K562 (cell line): ENCODE measurements around the gene NTRK2. TPM values are rescaled to one million over a fixed set of nuclear protein-coding genes. Genes with fewer than 3 reads are reported as not detected.

ENCODE experiments used
- ATF2 ChIP-seq: sonication (generic); formaldehyde crosslinking; IDR thresholded peaks from 2 replicates; pipeline ENCODE4 v1.8.1; 2022; ENCODE audit warnings: missing genetic modification reagents
- GATAD2B ChIP-seq: fragments of 450-650 bp; IDR thresholded peaks from 2 replicates; pipeline ENCODE4 v1.6.1; 2017; ENCODE audit warnings: mild to moderate bottlenecking, borderline replicate concordance
- HMBOX1 ChIP-seq: sonication (generic); IDR thresholded peaks from 2 replicates; pipeline ENCODE4 v1.6.1; 2016
- SAP30 ChIP-seq: fragments of 200-600 bp; sonication (generic); IDR thresholded peaks from 2 replicates; pipeline ENCODE4 v1.6.1; 2012; ENCODE audit warnings: borderline replicate concordance, low read depth, mild to moderate bottlenecking, moderate library complexity, low read length, control low read depth, inconsistent platforms; ENCODE audit not compliant: insufficient read depth, poor library complexity, severe bottlenecking
- ZNF24 ChIP-seq: fragments of 450-650 bp; IDR thresholded peaks from 2 replicates; pipeline ENCODE4 v1.6.1; 2016
- ZNF655 ChIP-seq: fragments of 250-450 bp; sonication (Bioruptor Pico); IDR thresholded peaks from 2 replicates; pipeline ENCODE4 v1.5.0; 2021
- polyA plus RNA-seq, 8 experiments: library from polyadenylated mRNA; depleted of rRNA in 4 of 8; stranded (reverse) in 5 of 8; unstranded in 3 of 8; fragments of >200 nt; fragmentation: Nextera tagmentation in 2 of 8; fragmentation: Illumina TruSeq in 1 of 8; extraction: Ambion mirVana in 2 of 8; extraction: Trizol in 1 of 8; gene quantifications; 2 replicates each; pipeline versions ENCODE4 v1.2.1 to v1.2.3, GENCODE V29; 2011 to 2014; ENCODE audit warnings: inconsistent platforms in 1 of 8, missing spikeins in 1 of 8
- total RNA-seq, 7 experiments: library from RNA; depleted of rRNA in 6 of 7; stranded (reverse); fragments of >200 nt in 6 of 7; fragmentation: Illumina TruSeq in 2 of 7; extraction: Trizol in 2 of 7; gene quantifications; 2 replicates each; pipeline versions ENCODE4 v1.2.1 to v1.2.3, GENCODE V29; 2011 to 2021; ENCODE audit warnings: low replicate concordance in 1 of 7
- TF ChIP-seq, protein P1 (sequence below): sonication (generic); formaldehyde crosslinking; IDR thresholded peaks from 2 replicates; pipeline ENCODE4 v1.8.0; 2023; ENCODE audit warnings: mild to moderate bottlenecking, missing genetic modification reagents

NTRK2 gene
- total and polyA plus RNA-seq, 9 of the 15 experiments (the other 6 are each of a cell fraction or from before 2014, with no cell fraction given), result not detected

DNA sequence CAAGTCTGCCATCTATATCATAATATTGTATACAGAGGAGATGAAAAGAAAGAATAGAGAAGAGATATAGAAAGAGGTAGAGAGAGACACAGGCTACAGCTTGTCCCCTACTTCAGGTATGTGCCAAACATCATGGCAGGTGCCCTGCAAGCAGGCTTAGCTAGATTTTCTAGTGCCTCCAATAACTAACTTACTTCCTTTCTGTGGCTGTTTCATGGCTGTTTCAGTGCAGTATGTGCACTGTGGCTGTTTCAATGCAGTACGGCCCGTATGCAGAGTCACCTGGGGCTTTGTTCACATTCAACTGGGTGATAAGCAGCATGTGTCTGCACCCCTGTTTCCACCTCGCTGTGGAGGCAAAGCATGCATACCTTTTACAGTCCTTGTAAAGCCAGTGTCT lies 327.2 kb downstream of the NTRK2 start (continued):
- TF ChIP-seq ATF2 (CRISPR knock-in tag) (no peak), GATAD2B (no peak), ZNF24 (no peak), SAP30 (no peak), ZNF655 (CRISPR knock-in tag) (no peak), HMBOX1 (no peak)
- TF ChIP-seq, protein P1, sequence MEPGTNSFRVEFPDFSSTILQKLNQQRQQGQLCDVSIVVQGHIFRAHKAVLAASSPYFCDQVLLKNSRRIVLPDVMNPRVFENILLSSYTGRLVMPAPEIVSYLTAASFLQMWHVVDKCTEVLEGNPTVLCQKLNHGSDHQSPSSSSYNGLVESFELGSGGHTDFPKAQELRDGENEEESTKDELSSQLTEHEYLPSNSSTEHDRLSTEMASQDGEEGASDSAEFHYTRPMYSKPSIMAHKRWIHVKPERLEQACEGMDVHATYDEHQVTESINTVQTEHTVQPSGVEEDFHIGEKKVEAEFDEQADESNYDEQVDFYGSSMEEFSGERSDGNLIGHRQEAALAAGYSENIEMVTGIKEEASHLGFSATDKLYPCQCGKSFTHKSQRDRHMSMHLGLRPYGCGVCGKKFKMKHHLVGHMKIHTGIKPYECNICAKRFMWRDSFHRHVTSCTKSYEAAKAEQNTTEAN (CRISPR knock-in tag), result no peak
